Measurements from ENCODE around the gene MED17.

GRCh38 chr11:93751001-93751400 lies 33.1 kb upstream of the MED17 start:
- TF ChIP-seq CTCF (conservative IDR thresholded peaks at IDR 0.05; ENCODE audit: low read depth, low read length) (no peak), EZH2 (IDR thresholded peaks at IDR 0.05; ENCODE audit: borderline replicate concordance, low read depth, low read length, poor library complexity, severe bottlenecking) (no peak)
